ENCODE results near the gene SORCS1.

The SORCS1 gene

GRCh38 chr10:106714734-106715555, 449.6 kb downstream of the SORCS1 start:
- DNase-seq = no peak

DNA sequence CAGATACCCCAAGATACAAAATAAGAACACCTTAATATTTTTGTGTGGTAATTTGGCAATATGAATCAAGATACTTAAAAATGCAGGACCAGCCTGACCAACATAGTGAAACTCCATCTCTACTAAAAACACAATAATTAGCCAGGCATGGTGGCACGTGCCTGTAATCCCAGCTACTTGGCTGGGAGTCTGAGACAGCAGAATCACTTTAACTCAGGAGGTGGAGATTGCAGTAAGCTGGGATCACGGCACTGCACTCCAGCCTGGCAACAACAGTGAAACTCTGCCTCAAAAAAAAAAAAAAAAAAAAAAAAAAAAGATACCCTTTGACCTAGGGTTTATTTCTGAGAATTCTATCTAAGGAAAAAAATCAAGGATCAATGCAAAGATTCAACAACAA, 450.7 kb downstream of the SORCS1 start:
- DNase-seq = no peak

DNA sequence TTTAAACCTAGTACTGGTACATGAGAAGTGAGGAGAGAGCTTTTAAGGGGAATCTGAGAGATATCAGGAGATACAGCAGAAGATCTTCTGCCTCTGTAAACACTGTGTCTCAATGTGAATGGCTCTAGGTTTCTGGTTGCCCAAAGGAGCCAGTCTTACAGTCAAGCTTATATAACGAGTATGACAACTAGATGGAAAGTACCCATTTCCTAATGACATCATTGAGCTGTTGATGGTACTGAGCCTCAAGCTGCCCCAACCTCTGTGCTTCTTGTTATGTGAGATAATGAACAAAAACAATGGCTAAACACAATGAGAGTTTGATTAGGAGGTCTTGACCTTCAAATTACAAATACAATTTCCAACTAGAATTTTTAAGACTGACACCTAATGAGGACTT, 451.5 kb downstream of the SORCS1 start:
- DNase-seq = no peak

GRCh38 chr10:106711313-106711906, 453.1 kb downstream of the SORCS1 start:
- peak; percentile 0 to 25 for DNase-seq

- no peak for DNase-seq
Observed at GRCh38 chr10:106708506-106708905, 456.0 kb downstream of the SORCS1 start.

GRCh38 chr10:106707657-106708056, 456.8 kb downstream of the SORCS1 start:
- DNase-seq = no peak

- no peak for DNase-seq
Observed at GRCh38 chr10:106706127-106706526, 458.4 kb downstream of the SORCS1 start.

DNA sequence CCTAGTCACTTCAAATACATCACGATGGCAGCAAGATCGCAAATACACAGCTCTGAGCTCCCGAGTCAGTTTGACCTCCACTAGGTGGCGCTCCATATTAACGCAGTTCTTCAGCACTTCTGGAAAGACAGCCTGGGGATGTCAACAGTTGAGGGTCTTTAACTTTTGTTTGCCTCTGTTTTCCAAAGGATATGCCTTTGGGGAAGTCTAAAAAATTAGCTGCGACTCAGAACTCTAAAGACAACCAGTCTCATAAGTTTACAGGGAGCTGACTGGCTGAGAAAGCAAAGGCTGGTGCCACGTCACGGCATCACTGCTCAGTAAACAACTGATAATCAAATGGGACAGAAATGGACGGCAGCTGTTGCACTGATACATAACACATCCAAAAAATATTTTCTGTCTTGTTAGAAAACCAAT, 458.8 kb downstream of the SORCS1 start:
- DNase-seq = peak; percentile 25 to 51

- DNase-seq = no peak
Observed at GRCh38 chr10:106696239-106696638, 468.3 kb downstream of the SORCS1 start.

DNA sequence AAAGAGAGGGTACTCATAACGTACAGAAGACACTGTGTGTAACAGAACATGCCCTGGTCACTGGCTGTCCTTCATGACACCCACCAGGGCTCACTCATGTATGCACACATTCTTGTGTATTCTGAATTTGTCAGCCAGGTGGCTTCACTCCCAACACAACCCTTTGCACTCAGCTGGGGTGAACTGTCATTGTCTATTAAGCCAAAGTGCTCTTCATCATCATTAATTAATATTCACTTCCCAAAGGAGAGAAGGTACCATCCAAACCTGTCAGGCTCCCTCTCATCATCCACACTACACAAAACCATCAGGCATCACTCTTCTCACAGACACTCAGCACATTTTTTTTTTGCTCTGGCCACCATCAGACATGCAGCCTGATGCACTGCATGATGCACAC, 469.8 kb downstream of the SORCS1 start:
- no peak for DNase-seq

GRCh38 chr10:106682175-106682574, 482.3 kb downstream of the SORCS1 start:
- DNase-seq = no peak

DNA sequence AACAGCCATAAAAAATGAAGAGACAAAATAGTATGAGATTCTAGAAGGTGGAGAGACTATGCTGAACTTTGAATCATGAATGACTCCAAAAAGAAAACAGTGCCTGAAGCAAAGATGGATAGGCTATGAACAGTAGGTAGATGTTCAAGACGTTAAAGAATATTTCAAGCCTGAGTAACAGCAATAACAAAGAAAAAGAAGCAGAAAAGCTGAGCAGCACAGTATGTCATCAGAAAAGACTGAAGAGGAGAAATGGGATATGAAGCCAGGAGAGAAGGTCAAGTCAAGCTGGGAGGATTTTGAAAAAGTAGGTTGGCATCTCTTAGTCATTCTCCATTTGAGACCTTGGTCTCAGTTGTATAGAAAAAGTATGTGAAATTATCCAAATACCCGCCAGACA, 484.4 kb downstream of the SORCS1 start:
- DNase-seq = no peak

DNA sequence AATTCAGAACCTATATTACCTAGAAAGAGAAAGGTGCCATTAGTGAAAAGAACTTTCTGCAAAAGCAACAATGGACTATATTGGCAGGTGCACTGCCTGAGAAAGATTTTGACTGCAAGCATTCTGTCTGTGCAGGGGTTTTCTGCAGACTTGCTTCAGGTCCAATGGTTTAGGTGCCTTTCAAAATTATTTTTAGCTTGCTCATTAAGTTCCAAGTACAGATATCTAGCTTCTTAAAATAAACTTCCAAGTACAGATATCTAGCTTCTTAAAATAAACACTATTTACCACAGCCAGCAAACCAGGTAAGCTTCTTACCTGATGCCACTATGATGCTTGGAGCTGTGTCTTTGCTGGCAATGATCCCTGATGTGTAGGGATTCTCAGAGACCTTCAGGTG, 485.2 kb downstream of the SORCS1 start:
- DNase-seq = no peak

- no peak for DNase-seq
Observed at GRCh38 chr10:106672517-106673175, 491.9 kb downstream of the SORCS1 start.

DNA sequence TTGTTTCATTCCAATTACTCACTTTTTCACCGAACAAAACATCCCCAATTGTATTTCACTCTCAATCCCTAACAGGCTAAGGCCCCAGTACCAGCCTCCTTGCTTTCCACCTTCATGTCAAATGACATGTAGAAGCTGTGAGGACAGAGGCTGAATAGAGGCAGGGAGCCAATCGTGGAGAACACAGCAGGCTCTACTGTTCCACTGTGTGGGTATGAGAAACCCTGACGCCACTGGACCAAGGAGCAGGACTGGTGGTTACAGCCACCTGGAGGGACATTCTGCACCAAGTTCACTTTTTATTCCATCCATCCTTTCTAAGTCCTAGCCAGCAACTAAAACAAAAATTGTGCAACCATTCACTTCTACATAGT, 502.8 kb downstream of the SORCS1 start:
- no peak for DNase-seq

GRCh38 chr10:106661133-106661766, 503.3 kb downstream of the SORCS1 start:
- DNase-seq = no peak

DNA sequence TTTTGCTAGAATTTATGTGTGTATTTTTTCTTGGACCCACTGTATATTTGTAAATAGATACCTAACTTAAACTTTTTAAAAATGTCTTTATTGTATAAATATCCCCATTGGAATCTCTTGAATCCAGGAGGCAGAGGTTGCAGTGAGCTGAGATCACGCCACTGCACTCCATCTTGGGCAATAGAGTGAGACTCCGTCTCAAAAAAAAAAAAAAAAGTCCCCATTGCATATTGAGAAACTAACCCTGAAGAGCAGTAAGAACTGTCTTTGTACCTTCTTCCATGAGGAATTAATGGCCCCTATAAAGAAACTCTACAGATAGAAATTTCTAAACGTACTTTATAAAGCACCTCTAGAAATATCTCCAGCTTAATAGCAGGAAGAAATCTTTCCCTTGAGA, 504.0 kb downstream of the SORCS1 start:
- DNase-seq = no peak

GRCh38 chr10:106655636-106656035, 508.9 kb downstream of the SORCS1 start:
- DNase-seq = no peak

DNA sequence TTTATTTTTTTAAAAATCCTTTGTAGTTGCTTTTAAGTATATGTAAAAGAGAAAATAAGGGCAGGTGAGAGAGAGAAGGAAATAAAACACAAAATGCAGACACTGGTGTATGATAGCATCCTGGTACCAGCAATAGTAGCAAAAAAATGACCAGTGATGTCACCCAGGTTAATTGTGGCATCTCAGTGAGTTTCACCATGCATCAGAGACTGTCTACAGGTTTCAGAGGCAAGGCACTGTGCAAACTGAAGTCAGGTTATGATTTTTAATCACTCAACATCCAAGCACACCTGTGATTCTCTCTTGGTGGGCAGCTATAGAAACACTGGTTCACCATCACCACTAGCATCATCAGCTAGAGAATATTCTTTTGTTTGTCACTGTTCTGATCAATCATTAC, 509.3 kb downstream of the SORCS1 start:
- DNase-seq = no peak

GRCh38 chr10:106652279-106652678, 512.2 kb downstream of the SORCS1 start:
- peak; percentile 5 to 63 for DNase-seq

DNA sequence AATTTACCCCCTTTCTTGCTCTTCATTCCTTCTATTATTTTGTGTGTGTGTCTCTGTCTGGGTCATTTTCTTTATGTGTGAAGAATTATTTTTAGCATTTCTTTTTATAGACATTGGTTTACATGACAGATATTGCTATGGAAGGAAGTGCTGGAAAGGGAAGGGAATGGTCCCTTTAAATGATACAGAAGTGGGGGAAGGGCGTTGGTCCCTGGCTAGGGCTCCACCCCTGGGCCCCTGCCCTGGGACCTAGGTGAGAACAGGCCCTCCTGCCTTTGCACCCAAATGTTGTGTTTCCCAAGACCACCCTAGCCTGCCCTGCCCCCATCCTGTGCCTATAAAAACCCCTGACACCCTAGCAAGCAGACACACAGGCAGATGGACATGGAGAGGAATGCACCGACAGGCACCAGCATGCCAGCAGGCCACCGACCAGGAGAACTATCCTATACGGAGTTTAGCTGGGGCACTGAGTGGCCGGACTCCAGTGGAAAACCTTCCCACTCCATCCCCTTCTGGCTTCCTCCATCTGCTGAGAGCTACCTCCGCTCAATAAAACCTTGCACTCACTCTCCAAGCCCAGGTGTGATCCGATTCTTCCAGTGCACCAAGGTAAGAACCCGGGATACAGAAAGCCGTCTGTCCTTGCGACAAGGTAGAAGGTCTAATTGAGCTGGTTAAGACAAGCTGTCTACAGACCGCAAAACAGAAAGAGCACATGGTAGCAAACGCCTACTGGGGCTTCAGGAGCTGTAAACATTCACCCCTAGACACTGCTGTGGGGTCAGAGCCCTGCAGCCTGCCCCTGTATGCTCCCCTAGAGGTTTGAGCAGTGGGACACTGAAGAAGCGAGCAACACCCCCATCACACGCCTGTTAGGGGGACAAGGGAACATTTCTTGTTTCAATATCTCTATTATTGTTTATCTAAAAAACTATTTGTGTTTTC, 515.7 kb downstream of the SORCS1 start:
- DNase-seq = no peak

DNA sequence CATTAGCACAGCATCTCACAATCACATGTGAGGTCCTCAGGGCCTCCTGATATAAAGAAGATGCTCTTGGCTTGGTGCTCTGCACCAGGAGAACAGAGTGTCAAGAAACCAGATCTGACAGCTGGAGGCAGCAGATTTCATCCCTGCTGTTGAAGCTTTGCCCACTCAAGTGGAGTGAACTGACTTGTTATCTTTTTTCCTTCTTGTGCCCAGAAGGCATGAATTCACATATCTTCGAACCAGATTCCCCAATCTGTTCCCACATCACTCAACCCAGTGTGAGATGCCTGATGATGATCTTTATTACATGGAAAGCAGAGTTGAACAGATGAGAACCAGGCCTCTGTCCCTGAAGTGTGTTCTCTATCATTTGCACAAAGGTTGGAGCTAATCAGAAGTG, 521.0 kb downstream of the SORCS1 start:
- no peak for DNase-seq

DNA sequence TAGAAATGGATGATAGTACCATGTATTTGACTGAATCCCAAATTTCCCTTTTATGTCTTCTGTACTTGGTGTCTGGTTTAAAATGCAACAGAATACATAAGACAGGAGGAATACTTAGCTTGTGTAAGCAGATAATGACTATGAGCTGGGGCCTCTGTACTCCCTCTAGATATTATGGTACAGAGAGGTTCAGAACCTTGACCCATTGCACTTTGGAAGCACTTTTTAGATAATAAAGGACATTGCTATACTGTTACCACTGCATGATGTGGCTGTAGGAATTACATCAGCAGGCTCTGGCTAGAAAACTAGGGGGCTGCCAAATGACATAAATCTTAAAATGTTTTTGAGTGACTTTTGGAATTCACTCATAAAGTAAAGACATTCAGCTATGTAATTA, 526.6 kb downstream of the SORCS1 start:
- DNase-seq = no peak
